ENCODE measurements around the gene RTP3.

Gene RTP3

DNA sequence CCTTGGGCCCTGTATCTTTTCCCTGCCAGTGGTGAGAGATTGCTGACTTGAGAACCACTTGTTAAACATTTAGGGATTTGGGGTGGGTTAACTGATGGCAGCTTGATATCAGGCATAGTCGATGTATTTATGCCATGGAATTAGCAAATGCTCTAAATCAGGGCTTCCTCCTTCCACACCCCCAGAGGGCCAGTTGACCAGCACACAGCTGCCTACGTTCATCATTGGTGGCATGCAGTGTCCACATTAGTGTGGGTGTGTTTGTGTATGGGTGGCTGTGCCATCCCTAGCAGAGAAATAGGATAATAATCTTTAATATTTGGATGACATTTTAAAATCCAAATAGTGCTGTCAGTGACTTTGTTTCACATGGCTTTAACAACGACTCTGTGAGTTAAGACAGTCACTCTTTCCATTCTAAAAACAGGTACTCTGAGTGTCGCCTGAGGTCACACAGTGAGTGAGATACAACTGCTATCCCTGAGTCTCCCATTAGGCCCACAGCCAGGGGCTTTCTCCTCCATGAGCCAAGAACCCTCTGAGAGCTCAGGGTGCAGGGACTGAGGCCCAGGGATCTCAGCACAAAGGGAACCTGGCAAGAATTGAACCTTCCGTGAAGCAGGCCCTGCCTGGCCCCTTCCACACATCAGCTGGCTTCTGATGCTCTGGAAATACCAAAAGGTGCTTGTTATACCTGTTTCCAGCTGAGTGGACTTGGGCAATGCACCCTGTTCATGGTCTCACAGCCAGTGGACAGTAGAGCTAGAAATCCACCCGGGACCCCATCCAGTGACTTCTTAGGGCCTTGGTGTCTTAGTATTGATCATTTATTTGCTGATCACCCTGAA lies 28.8 kb upstream of the RTP3 start:
- DNase-seq (ENCODE audit: insufficient read length, low spot score) (no peak), FAIRE-seq (no peak)

DNA sequence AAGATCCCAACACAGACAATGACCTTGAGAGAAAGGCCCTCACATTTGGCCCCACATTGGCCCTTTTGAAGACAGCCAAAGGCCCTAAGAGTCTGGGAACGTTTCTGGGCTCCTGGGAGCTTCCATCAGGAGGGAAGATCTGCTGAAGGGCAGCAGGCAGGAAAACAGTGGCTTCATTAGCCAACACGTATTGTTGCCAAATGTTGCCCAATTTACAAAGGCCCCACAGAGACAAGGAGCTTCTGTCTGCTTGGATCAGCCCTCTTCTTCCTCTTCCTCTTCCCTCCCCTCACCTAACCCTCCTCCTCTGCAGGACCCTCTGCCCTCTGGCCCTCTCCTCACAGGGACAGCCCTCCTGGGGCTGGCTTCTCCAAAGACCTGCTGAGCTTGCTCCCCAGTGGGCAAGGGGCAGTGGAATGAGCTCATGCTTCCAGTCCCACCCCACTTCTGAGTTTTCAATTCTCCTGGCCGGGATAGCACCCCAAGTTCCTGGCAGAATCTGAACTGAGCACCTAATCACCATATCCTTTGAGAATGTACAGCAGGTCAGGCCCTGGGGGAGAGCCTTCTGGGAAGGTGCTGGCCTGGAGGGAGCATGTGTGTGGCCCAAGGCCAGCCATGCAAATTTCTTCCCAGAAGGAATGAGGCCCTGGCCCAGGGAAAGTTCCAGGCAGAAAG lies 28.0 kb upstream of the RTP3 start:
- no peak for FAIRE-seq
- no peak for DNase-seq (ENCODE audit: insufficient read length, low spot score)

GRCh38 chr3:46470831-46471230 lies 26.9 kb upstream of the RTP3 start:
- DNase-seq (ENCODE audit: insufficient read length, low spot score) (no peak), FAIRE-seq (no peak)

- no peak for FAIRE-seq
- no peak for DNase-seq (ENCODE audit: insufficient read length, low spot score)
Measured at GRCh38 chr3:46471371-46471914, 26.3 kb upstream of the RTP3 start.

DNA sequence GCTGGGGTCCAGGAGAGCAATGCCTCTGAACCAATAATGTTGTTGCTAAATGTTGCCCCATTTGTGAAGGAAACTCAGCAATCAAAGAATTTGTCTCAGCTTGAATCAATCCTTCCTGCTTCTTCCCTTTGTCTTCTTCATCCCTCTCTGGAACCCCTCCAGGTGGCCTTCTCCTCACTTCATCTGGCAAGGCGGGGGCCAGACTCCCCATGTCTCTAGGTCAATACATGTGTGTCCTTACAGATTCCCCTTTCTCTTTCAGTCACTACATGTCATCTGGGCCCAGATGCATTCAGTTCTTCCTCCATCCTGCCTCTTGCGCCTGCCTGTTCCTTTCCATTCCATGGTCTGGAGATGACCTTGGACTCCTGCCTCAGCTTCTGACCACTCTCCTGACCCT lies 25.0 kb upstream of the RTP3 start:
- no peak for DNase-seq (ENCODE audit: insufficient read length, low spot score)
- FAIRE-seq, result no peak

GRCh38 chr3:46477145-46477544 lies 20.6 kb upstream of the RTP3 start:
- FAIRE-seq (no peak), DNase-seq (ENCODE audit: insufficient read length, low spot score) (no peak)

GRCh38 chr3:46477756-46478155 lies 20.0 kb upstream of the RTP3 start:
- DNase-seq (ENCODE audit: insufficient read length, low spot score) (no peak), FAIRE-seq (no peak)

DNA sequence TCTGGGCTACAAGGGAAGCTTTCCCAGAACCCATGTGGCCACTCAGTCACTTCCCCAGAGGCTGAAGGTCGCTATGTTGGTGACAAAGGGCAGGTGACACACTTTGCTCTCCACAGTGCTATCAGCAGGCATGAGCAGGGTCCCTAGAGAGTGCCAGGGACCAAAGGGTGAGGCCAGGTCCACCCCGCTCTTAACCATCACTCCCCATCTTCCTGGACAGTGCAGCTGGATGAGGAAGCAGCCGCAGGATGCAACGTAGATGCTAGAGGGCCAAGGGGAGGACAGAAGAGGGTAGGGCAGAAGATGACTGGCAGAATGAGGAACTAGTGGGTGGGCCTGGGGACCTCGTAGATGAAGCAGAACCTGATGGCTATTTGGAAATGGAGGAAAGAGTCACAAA lies 19.4 kb upstream of the RTP3 start:
- FAIRE-seq (no peak), DNase-seq (ENCODE audit: insufficient read length, low spot score) (no peak)

DNA sequence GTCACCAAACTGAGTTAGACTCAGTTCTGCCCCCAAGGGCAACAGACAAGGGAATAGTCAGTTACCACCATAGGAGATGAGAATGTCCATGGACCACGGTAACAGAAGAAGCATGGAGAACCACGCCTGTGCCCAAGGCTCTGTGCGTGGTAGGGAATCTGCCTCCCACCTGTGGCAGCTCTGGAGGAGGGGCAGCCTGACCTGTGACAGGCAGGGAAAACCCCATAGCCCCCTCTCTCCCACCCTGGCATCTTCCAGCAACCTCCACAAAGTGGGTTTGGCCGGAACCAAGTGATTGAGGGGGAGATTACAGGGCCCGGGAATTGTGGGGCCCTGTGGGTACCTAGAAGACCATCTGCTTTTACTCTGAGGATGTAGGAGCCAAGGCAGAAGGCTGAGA lies 18.8 kb upstream of the RTP3 start:
- no peak for DNase-seq (ENCODE audit: insufficient read length, low spot score)
- FAIRE-seq, result no peak

GRCh38 chr3:46479696-46480095 lies 18.1 kb upstream of the RTP3 start:
- FAIRE-seq, result no peak
- DNase-seq (ENCODE audit: insufficient read length, low spot score), result no peak

DNA sequence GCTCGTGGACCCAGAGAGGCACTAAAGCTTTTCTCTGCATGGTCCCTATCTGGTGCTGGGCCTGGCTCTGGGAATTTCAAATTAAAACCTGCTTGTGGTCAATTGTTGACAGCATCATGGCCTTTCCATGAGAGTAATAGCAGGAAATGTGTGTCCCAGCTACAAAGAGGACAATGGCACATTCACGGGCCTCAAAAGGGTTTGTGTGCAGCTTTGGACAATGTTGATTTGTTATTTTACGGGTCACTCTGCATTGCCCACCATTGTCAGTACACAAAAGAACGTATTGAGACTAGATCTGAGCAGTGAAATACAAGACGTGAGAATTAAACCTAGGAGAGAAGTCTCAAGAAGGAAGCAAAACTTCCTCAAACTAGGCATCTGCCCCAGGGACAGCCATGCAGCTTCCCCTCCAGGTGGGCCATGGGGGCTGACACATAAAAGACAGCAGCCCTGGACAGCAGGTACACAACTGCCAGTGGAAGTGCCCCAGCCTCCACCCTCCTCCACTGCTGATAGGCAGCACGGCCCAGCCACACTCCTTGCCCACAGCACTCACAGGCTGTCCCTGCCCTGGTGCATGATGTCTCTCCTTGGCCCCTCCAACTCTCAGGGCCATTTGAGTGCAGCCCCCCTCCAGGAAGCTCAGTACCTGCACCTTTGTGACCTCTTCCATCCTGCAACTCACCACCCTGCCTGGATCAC lies 17.1 kb upstream of the RTP3 start:
- FAIRE-seq (no peak), DNase-seq (ENCODE audit: insufficient read length, low spot score) (no peak)

GRCh38 chr3:46481636-46482035 lies 16.1 kb upstream of the RTP3 start:
- DNase-seq (ENCODE audit: insufficient read length, low spot score), result no peak

DNA sequence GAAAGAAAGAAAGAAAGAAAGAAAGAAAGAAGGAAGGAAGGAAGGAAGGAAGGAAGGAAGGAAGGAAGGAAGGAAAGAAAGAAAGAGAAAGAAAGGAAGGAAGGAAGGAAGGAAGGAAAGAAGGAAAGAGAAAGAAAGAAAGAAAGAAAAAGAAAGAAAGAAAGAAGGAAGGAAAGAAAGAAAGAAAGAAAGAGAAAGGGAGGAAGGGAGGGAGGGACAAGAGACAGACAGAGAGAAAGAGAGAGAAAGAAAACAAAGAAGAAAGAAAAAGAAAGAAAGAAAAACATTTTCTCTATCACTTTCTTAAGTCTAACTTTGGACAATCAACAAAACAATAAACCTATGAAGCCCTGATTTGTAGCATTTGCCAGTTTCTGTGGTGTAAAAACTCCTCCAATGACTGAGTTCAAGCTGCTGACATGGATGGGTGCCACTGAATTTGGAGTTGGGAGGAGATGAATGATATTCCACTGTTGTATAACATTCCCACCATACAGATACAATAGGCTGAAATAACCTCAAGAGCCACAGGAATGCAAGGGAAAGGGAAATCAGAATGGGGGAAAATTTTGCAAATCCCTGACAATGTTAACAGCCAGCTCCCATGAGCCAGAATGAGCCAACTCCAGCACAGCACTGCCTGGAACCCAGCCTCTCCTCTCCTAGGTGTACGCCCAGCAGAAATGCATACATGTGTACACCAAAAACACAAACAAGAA lies 15.0 kb upstream of the RTP3 start:
- FAIRE-seq, result no peak
- no peak for DNase-seq (ENCODE audit: insufficient read length, low spot score)

More at GRCh38 chr3:46481636-46482035, 16.1 kb upstream of the RTP3 start:
- FAIRE-seq, result no peak

DNA sequence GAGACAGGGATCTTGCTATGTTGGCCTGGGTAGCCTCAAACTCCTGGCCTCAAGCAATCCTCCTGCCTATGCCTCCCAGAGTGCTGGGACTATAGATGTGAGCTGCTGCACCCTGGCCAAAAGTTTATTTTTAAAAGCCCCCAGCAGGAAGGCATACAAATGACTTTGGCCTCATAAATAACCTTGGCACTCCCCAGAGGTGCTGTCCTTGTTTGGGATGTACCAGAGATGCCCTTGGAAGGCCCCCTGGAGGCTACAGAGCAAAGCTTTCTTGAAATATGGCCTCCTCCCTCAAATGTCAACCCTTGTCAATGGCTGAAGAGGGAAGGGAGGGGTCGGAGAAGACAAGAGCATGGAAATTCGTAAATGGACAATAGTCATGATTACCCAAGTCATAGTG lies 14.0 kb upstream of the RTP3 start:
- DNase-seq (ENCODE audit: insufficient read length, low spot score), result no peak
- no peak for FAIRE-seq

- no peak for DNase-seq (ENCODE audit: insufficient read length, low spot score)
- no peak for FAIRE-seq
Measured at GRCh38 chr3:46484388-46484787, 13.4 kb upstream of the RTP3 start.

DNA sequence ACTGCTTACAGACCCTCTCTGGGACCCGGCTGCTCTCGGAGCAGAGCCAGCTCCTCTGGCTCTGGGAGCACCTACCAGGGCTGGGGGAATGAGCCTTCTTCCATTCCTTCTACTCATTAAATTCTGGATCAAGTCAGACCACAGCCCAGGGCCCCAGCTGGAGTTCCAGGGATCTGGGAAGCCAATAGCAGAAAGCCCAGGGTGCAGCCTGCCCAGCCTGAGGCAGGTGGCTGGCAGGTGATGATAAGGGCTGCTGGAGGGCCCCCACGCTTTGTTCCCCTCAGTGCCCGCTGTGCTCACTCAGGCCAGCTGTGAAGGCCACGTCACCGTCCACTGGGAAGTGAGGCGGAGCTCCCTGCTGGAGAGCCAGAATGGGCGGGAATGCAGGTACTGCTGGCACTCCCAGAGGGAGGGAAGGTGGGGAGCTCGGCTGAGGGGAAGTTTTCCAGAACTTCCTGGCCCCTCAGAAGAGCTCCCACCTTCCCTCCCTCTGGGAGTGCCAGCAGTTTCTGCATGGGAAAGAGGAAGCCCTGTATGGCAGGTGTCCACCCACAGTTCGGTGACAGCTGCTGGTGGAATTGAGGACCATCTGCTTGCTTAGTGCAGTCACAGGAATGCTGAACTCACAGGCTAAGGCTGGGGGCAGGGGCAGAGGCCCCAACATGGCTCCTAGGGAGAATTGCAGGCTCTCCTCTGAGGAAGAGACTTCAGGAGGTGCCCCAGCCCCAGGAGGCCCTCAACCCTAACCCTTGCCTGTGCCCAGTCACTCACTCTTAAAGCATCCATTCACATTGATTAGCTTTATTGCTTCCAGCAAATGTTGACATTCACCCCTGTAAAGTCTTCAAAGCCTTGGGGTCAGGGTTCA lies 12.6 kb upstream of the RTP3 start:
- no peak for FAIRE-seq
- no peak for DNase-seq (ENCODE audit: insufficient read length, low spot score)

DNA sequence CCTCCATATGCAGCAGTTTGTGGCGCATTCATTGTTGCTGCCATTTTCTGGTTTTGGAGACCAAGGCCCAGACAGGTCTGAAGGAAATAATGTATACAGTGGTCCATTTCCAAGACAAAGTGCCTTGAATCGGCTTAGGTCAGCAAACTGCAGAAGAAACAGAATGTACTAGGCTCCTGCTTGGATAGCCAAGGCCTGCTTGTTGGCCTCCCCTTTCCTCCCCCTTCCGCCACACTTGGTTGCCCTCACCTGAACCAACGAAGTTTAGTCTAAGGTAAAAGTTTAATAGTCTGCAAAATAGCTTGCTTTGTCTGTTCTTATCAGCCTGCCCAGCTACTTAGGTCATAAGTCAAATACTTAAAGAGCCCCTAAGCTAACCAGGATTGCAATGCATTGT lies 12.0 kb upstream of the RTP3 start:
- FAIRE-seq (no peak), DNase-seq (ENCODE audit: insufficient read length, low spot score) (no peak)

- peak; percentile 99 for FAIRE-seq
Measured at GRCh38 chr3:46488735-46489361, 8.9 kb upstream of the RTP3 start.

DNA sequence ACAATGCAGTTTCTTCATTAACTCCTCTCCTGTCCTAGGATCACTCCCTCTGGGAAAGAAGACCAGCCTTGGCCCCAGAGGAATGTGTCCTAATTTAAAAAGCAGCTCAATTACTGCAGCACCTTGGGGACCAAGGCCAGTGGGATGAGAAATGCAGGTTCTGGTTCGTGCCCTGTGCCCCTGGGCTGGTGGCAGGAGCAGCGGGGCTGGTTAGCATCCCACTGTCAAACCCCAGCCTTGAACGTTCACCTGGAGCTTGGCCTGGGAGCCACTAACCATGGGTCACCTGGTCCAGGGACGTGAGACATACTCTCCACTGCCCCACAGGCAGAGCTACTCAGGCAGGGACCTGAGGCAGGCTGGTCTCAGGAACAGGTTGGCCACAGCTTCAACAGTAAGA lies 8.4 kb upstream of the RTP3 start:
- no peak for FAIRE-seq
- no peak for DNase-seq (ENCODE audit: insufficient read length, low spot score)

More at GRCh38 chr3:46488735-46489361, 8.9 kb upstream of the RTP3 start:
- peak; percentile 97 for DNase-seq (ENCODE audit: insufficient read length, low spot score)

All from GM19239 (cell line).